Breast epithelium (tissue), 4 donors: ENCODE data around the gene CCL27. TPM values are rescaled to one million over a fixed set of nuclear protein-coding genes. Genes with fewer than 3 reads are reported as not detected.

Experiments used
- DNase-seq, 2 donors: peaks; one replicate each; pipeline ENCODE4 v3.0.0-alpha.2; 2019; ENCODE audit warnings: low spot score in 2 of 2
- H3K27ac ChIP-seq, 2 donors: fragments of 200-600 bp; sonication (generic) in 1 of 2; one replicate each; pipeline ENCODE4 v1.5.1; 2016 to 2019; ENCODE audit warnings: mild to moderate bottlenecking in 1 of 2
- H3K27me3 ChIP-seq, 2 donors: fragments of 200-600 bp; sonication (generic) in 1 of 2; one replicate each; pipeline versions ENCODE4 v1.5.1 to v1.6.0; 2017 to 2019; ENCODE audit warnings: control low read depth in 1 of 2, mild to moderate bottlenecking in 1 of 2
- H3K36me3 ChIP-seq: fragments of 200-600 bp; one replicate; pipeline ENCODE4 v1.5.1; 2019
- H3K4me1 ChIP-seq, 2 donors: fragments of 200-600 bp; sonication (generic); one replicate each; pipeline ENCODE4 v1.5.1; 2016 to 2019; ENCODE audit warnings: control low read depth in 1 of 2
- H3K4me3 ChIP-seq, 3 donors: fragments of 200-600 bp; sonication (generic); 1 replicate in 2 of 3; 2 replicates in 1 of 3; pipeline ENCODE4 v1.5.1; 2016 to 2019; ENCODE audit warnings: mild to moderate bottlenecking in 3 of 3, moderate library complexity in 2 of 3
- H3K9me3 ChIP-seq, 2 donors: fragments of 200-600 bp; sonication (generic) in 1 of 2; one replicate each; pipeline ENCODE4 v1.5.1; 2016 to 2019; ENCODE audit warnings: control low read depth in 1 of 2
- CTCF ChIP-seq, 3 donors: fragments of 450-650 bp; IDR thresholded peaks; one replicate each; pipeline ENCODE4 v1.5.1; 2016 to 2017; ENCODE audit warnings: antibody characterized with exemption in 3 of 3, mild to moderate bottlenecking in 3 of 3, moderate library complexity in 3 of 3
- POLR2A ChIP-seq: fragments of 450-650 bp; IDR thresholded peaks from one replicate; pipeline ENCODE4 v1.6.1; 2016; ENCODE audit warnings: antibody characterized with exemption, mild to moderate bottlenecking, moderate library complexity
- POLR2AphosphoS5 ChIP-seq, 3 donors: sonication (generic); formaldehyde crosslinking; IDR thresholded peaks; one replicate each; pipeline ENCODE4 v1.6.1; 2017; ENCODE audit warnings: antibody characterized with exemption in 3 of 3
- intact Hi-C: fragments of 100-400 bp; cut with DNase I; formaldehyde crosslinking; loops from one replicate; pipeline ENCODE4 v1.15.1; 2023; ENCODE audit warnings: low total_unique reads
- total RNA-seq, 3 donors: library from RNA; depleted of rRNA; stranded (reverse); fragments of >200 nt; gene quantifications; one replicate each; pipeline ENCODE4 v1.1.0, GENCODE V29; 2016

The CCL27 gene
- total RNA-seq, 3 donors from 2014 or later = not detected

GRCh38 chr9:34651876-34652601, 10.4 kb downstream of the CCL27 start, which contains the start of gene IL11RA:
IL11RA (plus strand) TSS chr9:34652185; CDS start chr9:34655218, 3,033 bp downstream.
- intact Hi-C loops = no loop called here
- Histone ChIP-seq H3K36me3 (no peaks in the 10 kb centered on the region), H3K4me1 (peaks cover 14 to 43% of the 10 kb centered on the region in 2 donors), H3K9me3 (no peaks in the 10 kb centered on the region), H3K27me3 (no peaks in the 10 kb centered on the region), H3K4me3 (peak within 1 kb of the TSS; percentile 42 to 69 (median 50)), H3K27ac (peak within 1 kb of the TSS; percentile 90 to 93)
- peak; percentile 75 to 83 for DNase-seq
- TF ChIP-seq POLR2AphosphoS5 (IDR thresholded peaks at IDR 0.05) (peak in 2 of 3 donors; percentile 39 to 40), POLR2A (no peak)

DNA sequence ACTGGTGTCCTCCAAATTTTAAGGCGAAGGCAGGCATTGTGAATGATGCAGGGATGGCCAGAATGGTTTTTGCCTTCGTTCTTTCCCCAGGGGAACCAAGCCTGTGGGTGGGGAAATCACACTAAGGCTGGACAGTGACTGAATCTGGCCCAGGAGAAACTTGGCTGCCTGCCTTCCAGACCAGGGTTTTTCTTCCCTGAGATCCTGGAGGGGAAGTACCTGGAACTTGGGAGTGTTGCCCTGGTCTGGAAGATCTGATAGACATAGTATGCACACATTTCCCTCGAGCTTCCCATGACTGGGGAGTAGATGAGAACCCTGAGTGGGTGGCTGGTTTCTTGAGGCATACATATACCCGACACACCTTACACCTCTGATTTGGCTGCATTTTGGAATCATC, 11.1 kb downstream of the CCL27 start:
- no peak for TF ChIP-seq POLR2A
- no peak for TF ChIP-seq CTCF (IDR thresholded peaks at IDR 0.05)
- no peak for TF ChIP-seq POLR2AphosphoS5 (IDR thresholded peaks at IDR 0.05)
- Histone ChIP-seq H3K9me3 (no peaks in the 10 kb centered on the region), H3K4me1 (peaks cover 15 to 43% of the 10 kb centered on the region in 2 donors), H3K4me3 (peak overlapping the region; percentile 42 to 69 (median 50)), H3K36me3 (no peaks in the 10 kb centered on the region), H3K27ac (peak overlapping the region; percentile 90 to 93), H3K27me3 (no peaks in the 10 kb centered on the region)
- peak in 1 of 2 donors; percentile 53 for DNase-seq
- intact Hi-C loops = no loop called here

- DNase-seq = no peak
- H3K4me1 ChIP-seq = peaks cover 15 to 43% of the 10 kb centered on the region in 2 donors
- TF ChIP-seq CTCF (IDR thresholded peaks at IDR 0.05) = no peak
- TF ChIP-seq POLR2AphosphoS5 (IDR thresholded peaks at IDR 0.05) = no peak
- no peak for TF ChIP-seq POLR2A
- H3K9me3 ChIP-seq = no peaks in the 10 kb centered on the region
- intact Hi-C loops = no loop called here
- no peaks in the 10 kb centered on the region for H3K36me3 ChIP-seq
- no peaks in the 10 kb centered on the region for H3K27me3 ChIP-seq
- H3K27ac ChIP-seq = peak overlapping the region; percentile 90 to 93
- H3K4me3 ChIP-seq = no peak overlapping the region
Measured at GRCh38 chr9:34650816-34651215, 11.6 kb downstream of the CCL27 start.

DNA sequence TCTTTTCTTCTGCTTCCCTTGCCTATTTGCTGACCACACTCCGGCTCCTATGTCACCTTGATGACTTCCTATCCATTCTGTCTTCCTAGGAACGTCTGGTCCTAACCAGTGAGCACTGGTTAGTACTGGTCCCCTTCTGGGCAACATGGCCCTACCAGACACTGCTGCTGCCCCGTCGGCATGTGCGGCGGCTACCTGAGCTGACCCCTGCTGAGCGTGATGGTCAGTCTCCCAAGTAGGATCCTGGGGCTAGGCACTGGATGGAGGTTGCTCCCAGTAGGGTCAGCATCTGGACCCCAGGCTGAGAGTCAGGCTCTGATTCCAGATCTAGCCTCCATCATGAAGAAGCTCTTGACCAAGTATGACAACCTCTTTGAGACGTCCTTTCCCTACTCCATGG, 13.8 kb downstream of the CCL27 start:
- H3K27ac ChIP-seq = peak overlapping the region; percentile 13 to 84
- peaks cover 10 to 23% of the 10 kb centered on the region in 2 donors for H3K4me1 ChIP-seq
- H3K4me3 ChIP-seq = no peak overlapping the region
- no peaks in the 10 kb centered on the region for H3K27me3 ChIP-seq
- intact Hi-C loops = no loop called here
- no peaks in the 10 kb centered on the region for H3K9me3 ChIP-seq
- H3K36me3 ChIP-seq = no peaks in the 10 kb centered on the region
- DNase-seq = no peak
- TF ChIP-seq CTCF (IDR thresholded peaks at IDR 0.05) (no peak), POLR2AphosphoS5 (IDR thresholded peaks at IDR 0.05) (no peak), POLR2A (no peak)

DNA sequence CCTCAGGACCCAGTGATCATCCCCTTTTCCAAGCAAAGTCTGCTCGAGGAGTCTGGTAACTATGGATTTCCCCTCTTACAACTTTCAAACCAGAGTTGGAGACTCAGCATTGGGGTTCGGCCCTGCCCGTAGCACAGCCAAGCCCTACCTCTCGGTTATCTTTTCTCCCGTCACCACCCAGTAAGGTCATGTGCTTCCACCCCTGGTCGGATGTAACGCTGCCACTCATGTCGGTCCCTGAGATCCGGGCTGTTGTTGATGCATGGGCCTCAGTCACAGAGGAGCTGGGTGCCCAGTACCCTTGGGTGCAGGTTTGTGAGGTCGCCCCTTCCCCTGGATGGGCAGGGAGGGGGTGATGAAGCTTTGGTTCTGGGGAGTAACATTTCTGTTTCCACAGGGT, 14.8 kb downstream of the CCL27 start:
- Histone ChIP-seq H3K27ac (peak overlapping the region; percentile 84 to 89), H3K4me3 (peak overlapping the region; percentile 71 to 78 (median 78)), H3K27me3 (no peaks in the 10 kb centered on the region), H3K36me3 (no peaks in the 10 kb centered on the region), H3K9me3 (no peaks in the 10 kb centered on the region), H3K4me1 (peaks cover 4 to 13% of the 10 kb centered on the region in 2 donors)
- TF ChIP-seq CTCF (IDR thresholded peaks at IDR 0.05) = no peak
- TF ChIP-seq POLR2AphosphoS5 (IDR thresholded peaks at IDR 0.05) = no peak
- no peak for DNase-seq
- intact Hi-C loops = no loop called here
